Measurements from ENCODE around the gene GALT. TPM values are rescaled to one million over a fixed set of nuclear protein-coding genes. Genes with fewer than 3 reads are reported as not detected.
A peak's percentile ranks its signal among the peaks of the same experiment; 100 is the strongest.

Gene GALT
- total and polyA plus RNA-seq, 2 experiments from 2014 or later, result 31.5 to 35.1 TPM

DNA sequence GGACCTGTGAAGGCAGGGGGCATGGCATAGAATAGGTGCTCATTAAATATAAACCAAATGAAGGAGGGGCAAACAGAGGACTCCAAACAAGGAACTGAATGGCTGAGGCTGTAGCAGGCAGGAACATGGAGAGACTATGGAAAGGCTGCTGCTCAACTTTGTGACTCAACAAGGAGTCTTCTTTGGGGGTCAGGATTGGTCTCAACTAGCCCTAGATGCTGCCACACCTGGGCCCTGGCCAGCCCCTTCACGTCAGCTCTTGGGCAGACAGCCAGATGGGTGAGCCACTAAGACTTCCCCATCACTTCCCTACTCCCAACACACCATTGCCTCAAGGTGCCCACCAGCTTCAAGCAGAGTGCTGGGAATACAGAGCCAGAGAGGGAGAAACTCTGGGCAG, 45.6 kb upstream of the GALT start (continued):
- TF ChIP-seq, protein P1, sequence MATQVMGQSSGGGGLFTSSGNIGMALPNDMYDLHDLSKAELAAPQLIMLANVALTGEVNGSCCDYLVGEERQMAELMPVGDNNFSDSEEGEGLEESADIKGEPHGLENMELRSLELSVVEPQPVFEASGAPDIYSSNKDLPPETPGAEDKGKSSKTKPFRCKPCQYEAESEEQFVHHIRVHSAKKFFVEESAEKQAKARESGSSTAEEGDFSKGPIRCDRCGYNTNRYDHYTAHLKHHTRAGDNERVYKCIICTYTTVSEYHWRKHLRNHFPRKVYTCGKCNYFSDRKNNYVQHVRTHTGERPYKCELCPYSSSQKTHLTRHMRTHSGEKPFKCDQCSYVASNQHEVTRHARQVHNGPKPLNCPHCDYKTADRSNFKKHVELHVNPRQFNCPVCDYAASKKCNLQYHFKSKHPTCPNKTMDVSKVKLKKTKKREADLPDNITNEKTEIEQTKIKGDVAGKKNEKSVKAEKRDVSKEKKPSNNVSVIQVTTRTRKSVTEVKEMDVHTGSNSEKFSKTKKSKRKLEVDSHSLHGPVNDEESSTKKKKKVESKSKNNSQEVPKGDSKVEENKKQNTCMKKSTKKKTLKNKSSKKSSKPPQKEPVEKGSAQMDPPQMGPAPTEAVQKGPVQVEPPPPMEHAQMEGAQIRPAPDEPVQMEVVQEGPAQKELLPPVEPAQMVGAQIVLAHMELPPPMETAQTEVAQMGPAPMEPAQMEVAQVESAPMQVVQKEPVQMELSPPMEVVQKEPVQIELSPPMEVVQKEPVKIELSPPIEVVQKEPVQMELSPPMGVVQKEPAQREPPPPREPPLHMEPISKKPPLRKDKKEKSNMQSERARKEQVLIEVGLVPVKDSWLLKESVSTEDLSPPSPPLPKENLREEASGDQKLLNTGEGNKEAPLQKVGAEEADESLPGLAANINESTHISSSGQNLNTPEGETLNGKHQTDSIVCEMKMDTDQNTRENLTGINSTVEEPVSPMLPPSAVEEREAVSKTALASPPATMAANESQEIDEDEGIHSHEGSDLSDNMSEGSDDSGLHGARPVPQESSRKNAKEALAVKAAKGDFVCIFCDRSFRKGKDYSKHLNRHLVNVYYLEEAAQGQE (IDR thresholded peaks at IDR 0.05; ENCODE audit: unreplicated experiment), result no peak
- TF ChIP-seq ZNF331 (CRISPR knock-in tag; IDR thresholded peaks at IDR 0.05; ENCODE audit: low read depth) (no peak), STAT1 (IDR thresholded peaks at IDR 0.05; ENCODE audit: unreplicated experiment) (no peak), POLR2AphosphoS5 (IDR thresholded peaks at IDR 0.05; ENCODE audit: low read depth) (no peak)
- TF ChIP-seq, protein P2, sequence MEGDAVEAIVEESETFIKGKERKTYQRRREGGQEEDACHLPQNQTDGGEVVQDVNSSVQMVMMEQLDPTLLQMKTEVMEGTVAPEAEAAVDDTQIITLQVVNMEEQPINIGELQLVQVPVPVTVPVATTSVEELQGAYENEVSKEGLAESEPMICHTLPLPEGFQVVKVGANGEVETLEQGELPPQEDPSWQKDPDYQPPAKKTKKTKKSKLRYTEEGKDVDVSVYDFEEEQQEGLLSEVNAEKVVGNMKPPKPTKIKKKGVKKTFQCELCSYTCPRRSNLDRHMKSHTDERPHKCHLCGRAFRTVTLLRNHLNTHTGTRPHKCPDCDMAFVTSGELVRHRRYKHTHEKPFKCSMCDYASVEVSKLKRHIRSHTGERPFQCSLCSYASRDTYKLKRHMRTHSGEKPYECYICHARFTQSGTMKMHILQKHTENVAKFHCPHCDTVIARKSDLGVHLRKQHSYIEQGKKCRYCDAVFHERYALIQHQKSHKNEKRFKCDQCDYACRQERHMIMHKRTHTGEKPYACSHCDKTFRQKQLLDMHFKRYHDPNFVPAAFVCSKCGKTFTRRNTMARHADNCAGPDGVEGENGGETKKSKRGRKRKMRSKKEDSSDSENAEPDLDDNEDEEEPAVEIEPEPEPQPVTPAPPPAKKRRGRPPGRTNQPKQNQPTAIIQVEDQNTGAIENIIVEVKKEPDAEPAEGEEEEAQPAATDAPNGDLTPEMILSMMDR (conservative IDR thresholded peaks at IDR 0.05; ENCODE audit: low read depth in 2 of 2), result no peak
- TF ChIP-seq, protein P3, sequence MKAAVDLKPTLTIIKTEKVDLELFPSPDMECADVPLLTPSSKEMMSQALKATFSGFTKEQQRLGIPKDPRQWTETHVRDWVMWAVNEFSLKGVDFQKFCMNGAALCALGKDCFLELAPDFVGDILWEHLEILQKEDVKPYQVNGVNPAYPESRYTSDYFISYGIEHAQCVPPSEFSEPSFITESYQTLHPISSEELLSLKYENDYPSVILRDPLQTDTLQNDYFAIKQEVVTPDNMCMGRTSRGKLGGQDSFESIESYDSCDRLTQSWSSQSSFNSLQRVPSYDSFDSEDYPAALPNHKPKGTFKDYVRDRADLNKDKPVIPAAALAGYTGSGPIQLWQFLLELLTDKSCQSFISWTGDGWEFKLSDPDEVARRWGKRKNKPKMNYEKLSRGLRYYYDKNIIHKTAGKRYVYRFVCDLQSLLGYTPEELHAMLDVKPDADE (IDR thresholded peaks at IDR 0.05), result no peak

DNA sequence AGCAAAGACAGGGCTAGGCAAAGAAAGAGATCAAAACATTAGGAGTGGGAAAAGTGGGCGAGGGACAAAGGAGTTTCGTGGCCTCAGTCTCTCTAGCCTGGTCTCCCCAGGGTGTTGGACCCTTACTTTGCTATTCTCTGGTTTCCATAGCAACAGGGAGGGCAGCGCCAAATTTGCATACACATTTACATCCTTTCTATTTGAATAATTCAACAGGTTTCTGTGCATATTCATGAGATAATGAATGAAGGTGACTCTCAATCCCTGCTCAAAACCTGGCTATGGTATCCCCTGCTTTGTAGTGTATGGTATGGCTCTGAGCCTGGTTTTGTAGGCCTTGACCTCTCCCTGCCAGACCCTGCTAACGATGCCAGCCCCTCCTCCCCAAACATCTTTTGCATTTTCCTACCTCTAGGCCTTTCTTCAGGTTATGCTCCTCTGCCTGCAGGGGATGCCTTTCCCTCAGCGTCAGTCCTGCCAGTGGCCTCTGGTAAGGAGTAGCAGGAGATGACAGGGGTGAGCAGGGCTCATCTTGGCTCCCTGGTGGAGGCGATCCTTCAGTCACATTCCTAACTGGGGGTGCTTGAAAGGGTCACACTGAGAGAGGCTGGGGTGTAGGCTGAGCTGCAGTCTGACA, 44.4 kb upstream of the GALT start:
- no peak overlapping the region for H3K4me3 Mint-ChIP-seq
- H3K27ac Mint-ChIP-seq, result no peak overlapping the region
- no peak for TF ChIP-seq ZNF114 (CRISPR knock-in tag; IDR thresholded peaks at IDR 0.05)
- TF ChIP-seq, protein P2 (conservative IDR thresholded peaks at IDR 0.05; ENCODE audit: low read depth in 2 of 2), result no peak
- no peak for TF ChIP-seq POLR2AphosphoS5 (IDR thresholded peaks at IDR 0.05; ENCODE audit: low read depth)
- TF ChIP-seq JUNB (IDR thresholded peaks at IDR 0.05; ENCODE audit: unreplicated experiment), result no peak
- TF ChIP-seq, protein P4, sequence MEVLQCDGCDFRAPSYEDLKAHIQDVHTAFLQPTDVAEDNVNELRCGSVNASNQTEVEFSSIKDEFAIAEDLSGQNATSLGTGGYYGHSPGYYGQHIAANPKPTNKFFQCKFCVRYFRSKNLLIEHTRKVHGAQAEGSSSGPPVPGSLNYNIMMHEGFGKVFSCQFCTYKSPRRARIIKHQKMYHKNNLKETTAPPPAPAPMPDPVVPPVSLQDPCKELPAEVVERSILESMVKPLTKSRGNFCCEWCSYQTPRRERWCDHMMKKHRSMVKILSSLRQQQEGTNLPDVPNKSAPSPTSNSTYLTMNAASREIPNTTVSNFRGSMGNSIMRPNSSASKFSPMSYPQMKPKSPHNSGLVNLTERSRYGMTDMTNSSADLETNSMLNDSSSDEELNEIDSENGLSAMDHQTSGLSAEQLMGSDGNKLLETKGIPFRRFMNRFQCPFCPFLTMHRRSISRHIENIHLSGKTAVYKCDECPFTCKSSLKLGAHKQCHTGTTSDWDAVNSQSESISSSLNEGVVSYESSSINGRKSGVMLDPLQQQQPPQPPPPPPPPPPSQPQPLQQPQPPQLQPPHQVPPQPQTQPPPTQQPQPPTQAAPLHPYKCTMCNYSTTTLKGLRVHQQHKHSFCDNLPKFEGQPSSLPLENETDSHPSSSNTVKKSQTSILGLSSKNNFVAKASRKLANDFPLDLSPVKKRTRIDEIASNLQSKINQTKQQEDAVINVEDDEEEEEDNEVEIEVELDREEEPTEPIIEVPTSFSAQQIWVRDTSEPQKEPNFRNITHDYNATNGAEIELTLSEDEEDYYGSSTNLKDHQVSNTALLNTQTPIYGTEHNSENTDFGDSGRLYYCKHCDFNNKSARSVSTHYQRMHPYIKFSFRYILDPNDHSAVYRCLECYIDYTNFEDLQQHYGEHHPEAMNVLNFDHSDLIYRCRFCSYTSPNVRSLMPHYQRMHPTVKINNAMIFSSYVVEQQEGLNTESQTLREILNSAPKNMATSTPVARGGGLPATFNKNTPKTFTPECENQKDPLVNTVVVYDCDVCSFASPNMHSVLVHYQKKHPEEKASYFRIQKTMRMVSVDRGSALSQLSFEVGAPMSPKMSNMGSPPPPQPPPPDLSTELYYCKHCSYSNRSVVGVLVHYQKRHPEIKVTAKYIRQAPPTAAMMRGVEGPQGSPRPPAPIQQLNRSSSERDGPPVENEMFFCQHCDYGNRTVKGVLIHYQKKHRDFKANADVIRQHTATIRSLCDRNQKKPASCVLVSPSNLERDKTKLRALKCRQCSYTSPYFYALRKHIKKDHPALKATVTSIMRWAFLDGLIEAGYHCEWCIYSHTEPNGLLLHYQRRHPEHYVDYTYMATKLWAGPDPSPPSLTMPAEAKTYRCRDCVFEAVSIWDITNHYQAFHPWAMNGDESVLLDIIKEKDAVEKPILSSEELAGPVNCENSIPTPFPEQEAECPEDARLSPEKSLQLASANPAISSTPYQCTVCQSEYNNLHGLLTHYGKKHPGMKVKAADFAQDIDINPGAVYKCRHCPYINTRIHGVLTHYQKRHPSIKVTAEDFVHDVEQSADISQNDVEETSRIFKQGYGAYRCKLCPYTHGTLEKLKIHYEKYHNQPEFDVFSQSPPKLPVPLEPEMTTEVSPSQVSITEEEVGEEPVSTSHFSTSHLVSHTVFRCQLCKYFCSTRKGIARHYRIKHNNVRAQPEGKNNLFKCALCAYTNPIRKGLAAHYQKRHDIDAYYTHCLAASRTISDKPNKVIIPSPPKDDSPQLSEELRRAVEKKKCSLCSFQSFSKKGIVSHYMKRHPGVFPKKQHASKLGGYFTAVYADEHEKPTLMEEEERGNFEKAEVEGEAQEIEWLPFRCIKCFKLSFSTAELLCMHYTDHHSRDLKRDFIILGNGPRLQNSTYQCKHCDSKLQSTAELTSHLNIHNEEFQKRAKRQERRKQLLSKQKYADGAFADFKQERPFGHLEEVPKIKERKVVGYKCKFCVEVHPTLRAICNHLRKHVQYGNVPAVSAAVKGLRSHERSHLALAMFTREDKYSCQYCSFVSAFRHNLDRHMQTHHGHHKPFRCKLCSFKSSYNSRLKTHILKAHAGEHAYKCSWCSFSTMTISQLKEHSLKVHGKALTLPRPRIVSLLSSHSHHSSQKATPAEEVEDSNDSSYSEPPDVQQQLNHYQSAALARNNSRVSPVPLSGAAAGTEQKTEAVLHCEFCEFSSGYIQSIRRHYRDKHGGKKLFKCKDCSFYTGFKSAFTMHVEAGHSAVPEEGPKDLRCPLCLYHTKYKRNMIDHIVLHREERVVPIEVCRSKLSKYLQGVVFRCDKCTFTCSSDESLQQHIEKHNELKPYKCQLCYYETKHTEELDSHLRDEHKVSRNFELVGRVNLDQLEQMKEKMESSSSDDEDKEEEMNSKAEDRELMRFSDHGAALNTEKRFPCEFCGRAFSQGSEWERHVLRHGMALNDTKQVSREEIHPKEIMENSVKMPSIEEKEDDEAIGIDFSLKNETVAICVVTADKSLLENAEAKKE (CRISPR knock-in tag; IDR thresholded peaks at IDR 0.05), result no peak

More for the DNA sequence above, 44.4 kb upstream of the GALT start:
- no peak for DNase-seq (ENCODE audit: low spot score)
- H2AFZ ChIP-seq, result no peak overlapping the region
- H3K79me2 ChIP-seq (replicated peaks; ENCODE audit: insufficient read depth), result no peaks in the 10 kb centered on the region
- no peaks in the 10 kb centered on the region for H3K27me3 ChIP-seq (ENCODE audit: insufficient read depth)
- no peaks in the 10 kb centered on the region for H3K36me3 ChIP-seq (ENCODE audit: insufficient read depth)
- Mint-ChIP-seq H3K4me1 (peaks cover 13% of the 10 kb centered on the region), H3K36me3 (ENCODE audit: low read depth) (no peaks in the 10 kb centered on the region), H3K9me3 (no peaks in the 10 kb centered on the region; the same call in 2 of the 3 replicates), H3K27me3 (ENCODE audit: insufficient read depth, low read depth, poor library complexity) (peaks cover 6% of the 10 kb centered on the region)
- 0 out of 2 replicates have a peak overlapping the region, but pooled peaks have one; percentile 3 for H3K4me2 ChIP-seq
- no peak overlapping the region for H3K4me3 ChIP-seq
- no peaks in the 10 kb centered on the region for H3K4me1 ChIP-seq (ENCODE audit: insufficient read depth)
- H3F3A ChIP-seq (replicated peaks; ENCODE audit: low read depth), result no peaks in the 10 kb centered on the region
- ATAC-seq, result peak; percentile 63
- H4K20me1 ChIP-seq (replicated peaks; ENCODE audit: insufficient read depth), result no peaks in the 10 kb centered on the region; the same call in 1 of the 2 replicates
- no peak overlapping the region for H3K27ac ChIP-seq (ENCODE audit: low read depth)
- no peaks in the 10 kb centered on the region for H3K9me2 ChIP-seq (ENCODE audit: insufficient read depth)
